Suprapubic skin (tissue), 4 donors: Measurements from ENCODE around the gene MAD1L1. TPM values are rescaled to one million over a fixed set of nuclear protein-coding genes. Genes with fewer than 3 reads are reported as not detected.

Source experiments
- DNase-seq, 2 donors: peaks; one replicate each; pipeline ENCODE4 v3.0.0-alpha.2; 2019; ENCODE audit warnings: low spot score in 2 of 2
- H3K27ac ChIP-seq: fragments of 200-600 bp; sonication (generic); one replicate; pipeline ENCODE4 v1.5.1; 2019
- H3K27me3 ChIP-seq: fragments of 200-600 bp; sonication (generic); one replicate; pipeline ENCODE4 v1.5.1; 2019
- H3K36me3 ChIP-seq: fragments of 200-600 bp; sonication (generic); one replicate; pipeline ENCODE4 v1.5.1; 2019
- H3K4me1 ChIP-seq: fragments of 200-600 bp; sonication (generic); one replicate; pipeline ENCODE4 v1.5.1; 2019
- H3K4me3 ChIP-seq: fragments of 200-600 bp; sonication (generic); one replicate; pipeline ENCODE4 v1.5.1; 2019; ENCODE audit warnings: mild to moderate bottlenecking
- H3K9me3 ChIP-seq: fragments of 200-600 bp; sonication (generic); one replicate; pipeline ENCODE4 v1.5.1; 2019
- CTCF ChIP-seq, 2 donors: fragments of 200-600 bp in 1 of 2; fragments of 450-650 bp in 1 of 2; sonication (generic) in 1 of 2; IDR thresholded peaks; one replicate each; pipeline ENCODE4 v1.5.1; 2016 to 2019; ENCODE audit warnings: antibody characterized with exemption in 2 of 2, mild to moderate bottlenecking in 1 of 2, moderate library complexity in 1 of 2
- EP300 ChIP-seq: sonication (generic); formaldehyde crosslinking; IDR thresholded peaks from one replicate; pipeline ENCODE4 v1.6.1; 2017; ENCODE audit warnings: antibody characterized with exemption
- POLR2A ChIP-seq, 2 donors: fragments of 450-650 bp; IDR thresholded peaks; one replicate each; pipeline ENCODE4 v1.6.1; 2017; ENCODE audit warnings: antibody characterized with exemption in 2 of 2, mild to moderate bottlenecking in 2 of 2, moderate library complexity in 2 of 2
- POLR2AphosphoS5 ChIP-seq, 3 donors: sonication (generic); formaldehyde crosslinking; IDR thresholded peaks; one replicate each; pipeline ENCODE4 v1.6.1; 2017; ENCODE audit warnings: antibody characterized with exemption in 3 of 3
- WGBS: methylation state at CpG from one replicate; pipeline ENCODE4 v1.1.5; 2018; 5-methylcytosine and 5-hydroxymethylcytosine counted together
- total RNA-seq, 4 donors: library from RNA; depleted of rRNA; stranded (reverse); fragments of >200 nt; gene quantifications; one replicate each; pipeline ENCODE4 v1.1.0, GENCODE V29; 2016

MAD1L1 gene
- total RNA-seq, 4 donors from 2014 or later = 53.2 to 69.8 (median 62.2) TPM

DNA sequence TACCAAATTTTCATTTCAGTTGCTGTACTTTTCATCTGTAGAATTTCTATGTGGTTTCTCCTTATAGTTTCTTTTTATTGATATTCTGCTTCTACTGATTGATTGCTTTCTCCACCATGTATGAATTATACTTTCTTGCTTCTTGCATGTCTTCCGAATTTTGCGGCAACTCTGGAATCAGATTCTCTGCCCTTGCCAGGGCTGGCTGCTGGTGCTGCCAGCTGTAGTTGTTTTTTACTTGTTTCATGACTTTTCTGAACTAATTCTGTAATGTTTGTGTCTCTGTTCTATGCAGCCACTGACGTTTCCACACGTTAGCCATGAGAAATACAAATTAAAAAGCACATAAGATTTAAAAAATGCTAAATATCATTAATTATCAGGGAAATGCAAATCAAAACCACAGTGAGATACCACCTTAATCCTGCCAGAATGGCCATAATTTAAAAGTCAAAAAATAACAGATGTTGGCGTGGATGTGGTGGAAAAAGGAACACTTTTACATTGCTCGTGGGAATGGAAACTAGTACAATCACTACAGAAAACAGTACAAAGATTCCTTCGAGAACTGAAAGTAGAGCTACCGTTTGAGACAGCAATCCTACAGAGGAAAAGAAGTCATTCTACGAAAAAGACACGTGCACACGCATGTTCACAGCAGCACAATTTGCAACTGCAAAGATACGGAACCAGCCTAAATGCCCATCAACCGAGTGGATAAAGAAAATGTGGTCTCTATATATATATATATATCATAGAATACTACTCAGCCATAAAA, 51.5 kb downstream of the MAD1L1 start:
- Histone ChIP-seq H3K4me1 (no peaks in the 10 kb centered on the region), H3K27ac (no peak overlapping the region), H3K4me3 (no peak overlapping the region), H3K9me3 (no peaks in the 10 kb centered on the region), H3K36me3 (peaks cover 4% of the 10 kb centered on the region), H3K27me3 (no peaks in the 10 kb centered on the region)
- WGBS = 78% methylated on average over 13 of the region's 13 CpGs
- DNase-seq = no peak
- no peak for TF ChIP-seq CTCF (IDR thresholded peaks at IDR 0.05)
- TF ChIP-seq POLR2A (IDR thresholded peaks at IDR 0.05) = no peak
- TF ChIP-seq EP300 = no peak
- no peak for TF ChIP-seq POLR2AphosphoS5 (IDR thresholded peaks at IDR 0.05)

- TF ChIP-seq POLR2AphosphoS5 (IDR thresholded peaks at IDR 0.05) (no peak), POLR2A (IDR thresholded peaks at IDR 0.05) (no peak), CTCF (IDR thresholded peaks at IDR 0.05) (no peak), EP300 (no peak)
- Histone ChIP-seq H3K36me3 (peaks cover 4% of the 10 kb centered on the region), H3K4me3 (no peak overlapping the region), H3K9me3 (no peaks in the 10 kb centered on the region), H3K27ac (no peak overlapping the region), H3K4me1 (no peaks in the 10 kb centered on the region), H3K27me3 (no peaks in the 10 kb centered on the region)
- DNase-seq = no peak
- 84% methylated on average over 8 of the region's 8 CpGs for WGBS
These were observed 52.7 kb downstream of the MAD1L1 start for GRCh38 chr7:2180081-2180480.

DNA sequence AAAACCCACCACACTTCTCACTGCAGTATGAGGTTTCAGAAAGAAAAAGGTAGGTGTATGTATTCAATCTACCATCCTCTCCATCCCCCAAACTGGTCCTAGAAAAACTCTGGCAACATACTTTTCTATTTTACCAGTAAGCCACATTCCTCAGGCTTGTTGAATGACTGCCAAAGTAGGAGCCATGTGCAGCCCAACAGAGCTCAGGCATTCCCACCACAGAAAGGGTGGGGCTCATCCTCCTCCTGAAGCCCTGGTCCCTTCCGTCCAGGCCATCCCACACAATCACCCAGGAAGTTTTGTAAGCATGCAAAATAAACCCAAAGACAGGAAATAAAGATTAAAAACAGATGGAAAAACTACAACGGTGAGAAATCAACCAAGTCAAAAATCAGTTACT, 57.2 kb downstream of the MAD1L1 start:
- H3K27ac ChIP-seq = no peak overlapping the region
- no peak overlapping the region for H3K4me3 ChIP-seq
- H3K4me1 ChIP-seq = no peaks in the 10 kb centered on the region
- no peak for TF ChIP-seq CTCF (IDR thresholded peaks at IDR 0.05)
- TF ChIP-seq POLR2AphosphoS5 (IDR thresholded peaks at IDR 0.05) = no peak
- TF ChIP-seq POLR2A (IDR thresholded peaks at IDR 0.05) = no peak
- TF ChIP-seq EP300 = no peak
- 32% methylated on average over 2 of the region's 2 CpGs for WGBS
- no peak for DNase-seq
- no peaks in the 10 kb centered on the region for H3K36me3 ChIP-seq
- H3K9me3 ChIP-seq = no peaks in the 10 kb centered on the region
- H3K27me3 ChIP-seq = no peaks in the 10 kb centered on the region

GRCh38 chr7:2175091-2175490, 57.7 kb downstream of the MAD1L1 start:
- H3K36me3 ChIP-seq = no peaks in the 10 kb centered on the region
- H3K27me3 ChIP-seq = no peaks in the 10 kb centered on the region
- H3K4me1 ChIP-seq = no peaks in the 10 kb centered on the region
- no peak for DNase-seq
- H3K9me3 ChIP-seq = no peaks in the 10 kb centered on the region
- no peak overlapping the region for H3K27ac ChIP-seq
- no peak overlapping the region for H3K4me3 ChIP-seq
- WGBS = 88% methylated on average over 13 of the region's 15 CpGs
- no peak for TF ChIP-seq CTCF (IDR thresholded peaks at IDR 0.05)
- TF ChIP-seq POLR2A (IDR thresholded peaks at IDR 0.05) = no peak
- TF ChIP-seq POLR2AphosphoS5 (IDR thresholded peaks at IDR 0.05) = no peak
- no peak for TF ChIP-seq EP300

GRCh38 chr7:2173189-2173827, 59.4 kb downstream of the MAD1L1 start:
- peaks cover 2% of the 10 kb centered on the region for H3K4me1 ChIP-seq
- no peaks in the 10 kb centered on the region for H3K9me3 ChIP-seq
- WGBS = 91% methylated on average over 15 of the region's 15 CpGs
- no peak overlapping the region for H3K4me3 ChIP-seq
- no peaks in the 10 kb centered on the region for H3K36me3 ChIP-seq
- no peak overlapping the region for H3K27ac ChIP-seq
- no peak for TF ChIP-seq EP300
- H3K27me3 ChIP-seq = no peaks in the 10 kb centered on the region
- no peak for DNase-seq
